Sigmoid colon (tissue), 4 donors: Measurements from ENCODE around the gene ITM2B.

Source experiments
- CTCF ChIP-seq, 4 experiments: fragments of 450-650 bp in 3 of 4; fragments of 200-600 bp in 1 of 4; IDR thresholded peaks; one replicate each; pipeline ENCODE4 v1.5.1; 2016 to 2019; ENCODE audit warnings: antibody characterized with exemption in 4 of 4, mild to moderate bottlenecking in 3 of 4, moderate library complexity in 2 of 4
- EP300 ChIP-seq, 4 donors: sonication (generic); formaldehyde crosslinking; IDR thresholded peaks; one replicate each; pipeline ENCODE4 v1.6.1; 2017; ENCODE audit warnings: antibody characterized with exemption in 4 of 4
- POLR2A ChIP-seq, 2 donors: fragments of 450-650 bp; IDR thresholded peaks; one replicate each; pipeline ENCODE4 v1.6.1; 2016; ENCODE audit warnings: antibody characterized with exemption in 2 of 2, mild to moderate bottlenecking in 2 of 2, moderate library complexity in 2 of 2
- POLR2AphosphoS5 ChIP-seq, 4 donors: sonication (generic); formaldehyde crosslinking; IDR thresholded peaks; one replicate each; pipeline ENCODE4 v1.6.1; 2017; ENCODE audit warnings: antibody characterized with exemption in 4 of 4

GRCh38 chr13:48222358-48223301 is 10.4 kb upstream of the ITM2B start:
- TF ChIP-seq POLR2A (IDR thresholded peaks at IDR 0.05) (no peak), CTCF (IDR thresholded peaks at IDR 0.05) (no peak), EP300 (IDR thresholded peaks at IDR 0.05) (no peak), POLR2AphosphoS5 (IDR thresholded peaks at IDR 0.05) (no peak)
